ENCODE results near the gene FSCN2. TPM values are rescaled to one million over a fixed set of nuclear protein-coding genes. Genes with fewer than 3 reads are reported as not detected.

The FSCN2 gene
- total and polyA plus RNA-seq, 2 experiments from 2014 or later = 0.13 to 1.6 TPM

GRCh38 chr17:81519284-81520020 is 8.7 kb upstream of the FSCN2 start:
- Histone ChIP-seq H4K20me1 (replicated peaks; ENCODE audit: insufficient read depth) (peaks cover 7% of the 10 kb centered on the region; the same call in 1 of the 2 replicates), H3K4me2 (peak overlapping the region; percentile 84), H3K27me3 (ENCODE audit: insufficient read depth) (peaks cover 46% of the 10 kb centered on the region), H3K9me2 (ENCODE audit: insufficient read depth) (no peaks in the 10 kb centered on the region), H3K4me1 (ENCODE audit: insufficient read depth) (peaks cover 22% of the 10 kb centered on the region), H3K36me3 (ENCODE audit: insufficient read depth) (no peaks in the 10 kb centered on the region), H3F3A (replicated peaks; ENCODE audit: low read depth) (peaks cover 12% of the 10 kb centered on the region; the same call in 1 of the 2 replicates), H3K4me3 (peak overlapping the region; percentile 65), H2AFZ (peak overlapping the region; percentile 86; the same call in 1 of the 2 replicates), H3K79me2 (replicated peaks; ENCODE audit: insufficient read depth) (peaks cover 17% of the 10 kb centered on the region), H3K27ac (ENCODE audit: low read depth) (no peak overlapping the region)
- no peak for TF ChIP-seq ZNF114 (CRISPR knock-in tag; IDR thresholded peaks at IDR 0.05)
- TF ChIP-seq, protein P1, sequence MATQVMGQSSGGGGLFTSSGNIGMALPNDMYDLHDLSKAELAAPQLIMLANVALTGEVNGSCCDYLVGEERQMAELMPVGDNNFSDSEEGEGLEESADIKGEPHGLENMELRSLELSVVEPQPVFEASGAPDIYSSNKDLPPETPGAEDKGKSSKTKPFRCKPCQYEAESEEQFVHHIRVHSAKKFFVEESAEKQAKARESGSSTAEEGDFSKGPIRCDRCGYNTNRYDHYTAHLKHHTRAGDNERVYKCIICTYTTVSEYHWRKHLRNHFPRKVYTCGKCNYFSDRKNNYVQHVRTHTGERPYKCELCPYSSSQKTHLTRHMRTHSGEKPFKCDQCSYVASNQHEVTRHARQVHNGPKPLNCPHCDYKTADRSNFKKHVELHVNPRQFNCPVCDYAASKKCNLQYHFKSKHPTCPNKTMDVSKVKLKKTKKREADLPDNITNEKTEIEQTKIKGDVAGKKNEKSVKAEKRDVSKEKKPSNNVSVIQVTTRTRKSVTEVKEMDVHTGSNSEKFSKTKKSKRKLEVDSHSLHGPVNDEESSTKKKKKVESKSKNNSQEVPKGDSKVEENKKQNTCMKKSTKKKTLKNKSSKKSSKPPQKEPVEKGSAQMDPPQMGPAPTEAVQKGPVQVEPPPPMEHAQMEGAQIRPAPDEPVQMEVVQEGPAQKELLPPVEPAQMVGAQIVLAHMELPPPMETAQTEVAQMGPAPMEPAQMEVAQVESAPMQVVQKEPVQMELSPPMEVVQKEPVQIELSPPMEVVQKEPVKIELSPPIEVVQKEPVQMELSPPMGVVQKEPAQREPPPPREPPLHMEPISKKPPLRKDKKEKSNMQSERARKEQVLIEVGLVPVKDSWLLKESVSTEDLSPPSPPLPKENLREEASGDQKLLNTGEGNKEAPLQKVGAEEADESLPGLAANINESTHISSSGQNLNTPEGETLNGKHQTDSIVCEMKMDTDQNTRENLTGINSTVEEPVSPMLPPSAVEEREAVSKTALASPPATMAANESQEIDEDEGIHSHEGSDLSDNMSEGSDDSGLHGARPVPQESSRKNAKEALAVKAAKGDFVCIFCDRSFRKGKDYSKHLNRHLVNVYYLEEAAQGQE (IDR thresholded peaks at IDR 0.05; ENCODE audit: unreplicated experiment) = no peak
- TF ChIP-seq JUNB (IDR thresholded peaks at IDR 0.05; ENCODE audit: unreplicated experiment) = no peak
- no peak for TF ChIP-seq CREB1 (CRISPR knock-in tag; IDR thresholded peaks at IDR 0.05; ENCODE audit: low read depth)
- TF ChIP-seq POLR2AphosphoS5 (IDR thresholded peaks at IDR 0.05; ENCODE audit: low read depth) = peak; percentile 52
- no peak for TF ChIP-seq STAT1 (IDR thresholded peaks at IDR 0.05; ENCODE audit: unreplicated experiment)
- TF ChIP-seq, protein P2, sequence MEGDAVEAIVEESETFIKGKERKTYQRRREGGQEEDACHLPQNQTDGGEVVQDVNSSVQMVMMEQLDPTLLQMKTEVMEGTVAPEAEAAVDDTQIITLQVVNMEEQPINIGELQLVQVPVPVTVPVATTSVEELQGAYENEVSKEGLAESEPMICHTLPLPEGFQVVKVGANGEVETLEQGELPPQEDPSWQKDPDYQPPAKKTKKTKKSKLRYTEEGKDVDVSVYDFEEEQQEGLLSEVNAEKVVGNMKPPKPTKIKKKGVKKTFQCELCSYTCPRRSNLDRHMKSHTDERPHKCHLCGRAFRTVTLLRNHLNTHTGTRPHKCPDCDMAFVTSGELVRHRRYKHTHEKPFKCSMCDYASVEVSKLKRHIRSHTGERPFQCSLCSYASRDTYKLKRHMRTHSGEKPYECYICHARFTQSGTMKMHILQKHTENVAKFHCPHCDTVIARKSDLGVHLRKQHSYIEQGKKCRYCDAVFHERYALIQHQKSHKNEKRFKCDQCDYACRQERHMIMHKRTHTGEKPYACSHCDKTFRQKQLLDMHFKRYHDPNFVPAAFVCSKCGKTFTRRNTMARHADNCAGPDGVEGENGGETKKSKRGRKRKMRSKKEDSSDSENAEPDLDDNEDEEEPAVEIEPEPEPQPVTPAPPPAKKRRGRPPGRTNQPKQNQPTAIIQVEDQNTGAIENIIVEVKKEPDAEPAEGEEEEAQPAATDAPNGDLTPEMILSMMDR (conservative IDR thresholded peaks at IDR 0.05; ENCODE audit: low read depth in 2 of 2) = peak; percentile 39 to 41; a peak in 3 of 4 replicates
- no peak for TF ChIP-seq ETS1 (IDR thresholded peaks at IDR 0.05)
- no peak for TF ChIP-seq NANOG (IDR thresholded peaks at IDR 0.05; ENCODE audit: borderline replicate concordance)
- TF ChIP-seq ZNF331 (CRISPR knock-in tag; IDR thresholded peaks at IDR 0.05; ENCODE audit: low read depth) = no peak
- TF ChIP-seq EZH2 (IDR thresholded peaks at IDR 0.05; ENCODE audit: low read depth, unreplicated experiment) = no peak
- no peak for TF ChIP-seq ZNF462 (CRISPR knock-in tag; IDR thresholded peaks at IDR 0.05)
- no peak for TF ChIP-seq EZH2phosphoT487 (IDR thresholded peaks at IDR 0.05; ENCODE audit: unreplicated experiment)
- H3K27me3 Mint-ChIP-seq (ENCODE audit: insufficient read depth, low read depth, poor library complexity) = peaks cover 54% of the 10 kb centered on the region
- ATAC-seq (peak; percentile 44), DNase-seq (ENCODE audit: low spot score) (peak; percentile 78)
- H3K27ac Mint-ChIP-seq = no peak overlapping the region
- H3K36me3 Mint-ChIP-seq (ENCODE audit: low read depth) = no peaks in the 10 kb centered on the region; the same call in 2 of the 3 replicates
- peaks cover 18% of the 10 kb centered on the region for H3K4me1 Mint-ChIP-seq
- H3K4me3 Mint-ChIP-seq = peak overlapping the region; percentile 50
- H3K9me3 Mint-ChIP-seq = no peaks in the 10 kb centered on the region; the same call in 1 of the 3 replicates
